Cardiac fibroblast (primary cell): ENCODE data around the gene NR3C1.
A peak's percentile ranks its signal among the peaks of the same experiment; 100 is the strongest.

Experiments
- DNase-seq, 2 donors: peaks; one replicate each; pipeline versions ENCODE4 v3.0.0 to v3.0.0-alpha.2; 2010; ENCODE audit warnings: low read depth in 2 of 2
- H3K4me3 ChIP-seq, 2 donors: replicated peaks in 1 of 2; 1 replicate in 1 of 2; 2 replicates in 1 of 2; pipeline ENCODE4 v1.5.1; 2011; ENCODE audit warnings: low read depth in 2 of 2, low read length in 2 of 2, mild to moderate bottlenecking in 2 of 2, moderate library complexity in 1 of 2
- TF ChIP-seq, protein P1 (sequence below): IDR thresholded peaks from one replicate; pipeline ENCODE4 v1.5.1; 2011; ENCODE audit warnings: low read depth, mild to moderate bottlenecking, low read length, inconsistent platforms

NR3C1 gene

GRCh38 chr5:143393524-143393923 lies 10.0 kb downstream of the NR3C1 start:
- no peak overlapping the region for H3K4me3 ChIP-seq
- DNase-seq, result no peak
- TF ChIP-seq, protein P1, sequence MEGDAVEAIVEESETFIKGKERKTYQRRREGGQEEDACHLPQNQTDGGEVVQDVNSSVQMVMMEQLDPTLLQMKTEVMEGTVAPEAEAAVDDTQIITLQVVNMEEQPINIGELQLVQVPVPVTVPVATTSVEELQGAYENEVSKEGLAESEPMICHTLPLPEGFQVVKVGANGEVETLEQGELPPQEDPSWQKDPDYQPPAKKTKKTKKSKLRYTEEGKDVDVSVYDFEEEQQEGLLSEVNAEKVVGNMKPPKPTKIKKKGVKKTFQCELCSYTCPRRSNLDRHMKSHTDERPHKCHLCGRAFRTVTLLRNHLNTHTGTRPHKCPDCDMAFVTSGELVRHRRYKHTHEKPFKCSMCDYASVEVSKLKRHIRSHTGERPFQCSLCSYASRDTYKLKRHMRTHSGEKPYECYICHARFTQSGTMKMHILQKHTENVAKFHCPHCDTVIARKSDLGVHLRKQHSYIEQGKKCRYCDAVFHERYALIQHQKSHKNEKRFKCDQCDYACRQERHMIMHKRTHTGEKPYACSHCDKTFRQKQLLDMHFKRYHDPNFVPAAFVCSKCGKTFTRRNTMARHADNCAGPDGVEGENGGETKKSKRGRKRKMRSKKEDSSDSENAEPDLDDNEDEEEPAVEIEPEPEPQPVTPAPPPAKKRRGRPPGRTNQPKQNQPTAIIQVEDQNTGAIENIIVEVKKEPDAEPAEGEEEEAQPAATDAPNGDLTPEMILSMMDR, result no peak

DNA sequence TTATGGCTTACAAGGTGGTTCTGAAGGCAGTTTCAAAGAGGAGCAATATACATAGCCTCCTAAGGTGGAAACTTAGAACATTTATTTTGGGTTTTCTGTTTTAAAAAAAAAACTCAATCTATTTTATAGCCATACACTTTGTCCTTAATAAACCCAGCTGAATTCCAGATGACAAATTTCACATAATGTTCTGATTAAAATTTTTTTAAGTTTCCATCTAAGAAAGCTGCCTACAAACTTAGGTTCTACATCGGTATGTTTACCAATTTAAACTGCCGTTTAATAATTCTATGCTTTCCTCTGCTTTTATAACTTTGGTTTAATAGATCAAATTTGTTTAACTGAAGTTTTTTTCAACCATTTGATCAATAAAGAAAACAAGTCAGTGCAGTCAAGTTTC lies 12.5 kb downstream of the NR3C1 start:
- DNase-seq, result no peak
- TF ChIP-seq, protein P1, result no peak
- no peak overlapping the region for H3K4me3 ChIP-seq

GRCh38 chr5:143390258-143390657 lies 13.2 kb downstream of the NR3C1 start:
- no peak for DNase-seq
- no peak overlapping the region for H3K4me3 ChIP-seq
- TF ChIP-seq, protein P1, result no peak

DNA sequence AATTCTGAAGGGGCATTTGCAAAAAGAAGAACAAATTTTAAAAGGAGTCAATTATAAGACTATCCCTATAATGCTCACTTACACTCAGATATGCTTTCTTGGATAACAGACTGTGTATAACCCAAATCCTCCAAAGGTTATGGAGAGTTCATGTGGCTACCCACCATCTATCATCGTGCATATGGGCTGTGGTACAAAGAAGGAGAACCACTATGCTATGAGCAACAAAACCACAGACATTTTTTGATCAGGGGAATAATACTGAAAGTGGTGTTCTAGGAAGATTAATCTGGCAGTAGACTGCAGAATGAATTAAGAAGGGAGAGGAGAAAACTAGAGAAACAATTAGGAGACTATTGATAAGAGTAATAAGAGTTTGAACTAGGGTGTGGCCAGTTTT lies 16.8 kb downstream of the NR3C1 start:
- no peak overlapping the region for H3K4me3 ChIP-seq
- peak; percentile 39 to 42 for DNase-seq
- TF ChIP-seq, protein P1, result no peak

- H3K4me3 ChIP-seq, result no peak overlapping the region
- TF ChIP-seq, protein P1, result no peak
- DNase-seq, result no peak
These were observed 18.4 kb downstream of the NR3C1 start for GRCh38 chr5:143384865-143385657.

GRCh38 chr5:143383988-143384387 lies 19.5 kb downstream of the NR3C1 start:
- no peak overlapping the region for H3K4me3 ChIP-seq
- TF ChIP-seq, protein P1, result no peak
- no peak for DNase-seq

- TF ChIP-seq, protein P1, result no peak
- H3K4me3 ChIP-seq, result no peak overlapping the region
- no peak for DNase-seq
These were observed 23.9 kb downstream of the NR3C1 start for GRCh38 chr5:143379606-143380005.
